NCI-H82 treated with DMSO at 0.1 percent for 48 hours (cell line): ENCODE results near the gene SLC35F1.
"Not testable (repeated sequence)": the region's sequence is repeated elsewhere in the genome, so short reads cannot be mapped to it uniquely, and the experiment has no call there.

Source experiments
- DNase-seq: peaks from one replicate; lab custom pipeline; 2025; ENCODE audit not compliant: unreplicated experiment; lab: John Stamatoyannopoulos, UW

SLC35F1 gene

GRCh38 chr6:117906958-117907600, at the start of gene SLC35F1:
Gene SLC35F1, plus strand, starts transcription at chr6:117907264.
- DNase-seq = no peak

GRCh38 chr6:117858601-117859000, 48.5 kb upstream of the SLC35F1 start:
- not testable (repeated sequence) for DNase-seq

GRCh38 chr6:117861545-117861944, 45.5 kb upstream of the SLC35F1 start:
- DNase-seq = no peak

- no peak for DNase-seq
Observed at GRCh38 chr6:117866561-117866960, 40.5 kb upstream of the SLC35F1 start.

GRCh38 chr6:117870486-117871242, 36.4 kb upstream of the SLC35F1 start:
- no peak for DNase-seq

- DNase-seq = no peak
Observed at GRCh38 chr6:117880824-117881223, 26.2 kb upstream of the SLC35F1 start.

GRCh38 chr6:117890172-117890571, 16.9 kb upstream of the SLC35F1 start:
- DNase-seq = no peak

GRCh38 chr6:117906507-117906957, 532 bp upstream of the SLC35F1 start:
- no peak for DNase-seq

- DNase-seq = no peak
Observed at GRCh38 chr6:117907601-117908245, 659 bp downstream of the SLC35F1 start.

- DNase-seq = no peak
Observed at GRCh38 chr6:117908246-117909068, 1.4 kb downstream of the SLC35F1 start.

- DNase-seq = no peak
Observed at GRCh38 chr6:117909638-117910037, 2.6 kb downstream of the SLC35F1 start.

- no peak for DNase-seq
Observed at GRCh38 chr6:117910549-117910948, 3.5 kb downstream of the SLC35F1 start.

GRCh38 chr6:117911150-117911549, 4.1 kb downstream of the SLC35F1 start:
- no peak for DNase-seq

GRCh38 chr6:117911660-117912059, 4.6 kb downstream of the SLC35F1 start:
- no peak for DNase-seq

- no peak for DNase-seq
Observed at GRCh38 chr6:117915846-117916245, 8.8 kb downstream of the SLC35F1 start.

- DNase-seq = no peak
Observed at GRCh38 chr6:117916483-117916882, 9.4 kb downstream of the SLC35F1 start.

GRCh38 chr6:117917176-117917575, 10.1 kb downstream of the SLC35F1 start:
- no peak for DNase-seq

- DNase-seq = no peak
Observed at GRCh38 chr6:117918454-117918853, 11.4 kb downstream of the SLC35F1 start.

- no peak for DNase-seq
Observed at GRCh38 chr6:117919275-117919674, 12.2 kb downstream of the SLC35F1 start.

GRCh38 chr6:117919775-117920729, 13.0 kb downstream of the SLC35F1 start:
- DNase-seq = no peak
